Small intestine (tissue), 7 donors: ENCODE results near the gene GAS7. TPM values are rescaled to one million over a fixed set of nuclear protein-coding genes. Genes with fewer than 3 reads are reported as not detected.

ENCODE experiments used
- DNase-seq, 2 donors: peaks; one replicate each; pipeline versions ENCODE4 v3.0.0 to v3.0.0-alpha.2; 2013
- FAIRE-seq: peaks from 2 replicates; lab custom pipeline; 2012; peaks lifted over from hg19 to GRCh38; lab: Jason Lieb, UNC
- H3K27ac ChIP-seq, 3 donors: one replicate each; pipeline ENCODE4 v1.5.1; 2013; ENCODE audit warnings: low read length in 2 of 3, mild to moderate bottlenecking in 2 of 3, control low read depth in 1 of 3, inconsistent platforms in 1 of 3, low read depth in 1 of 3, moderate library complexity in 1 of 3
- H3K27me3 ChIP-seq, 3 donors: one replicate each; pipeline ENCODE4 v1.6.1; 2013; ENCODE audit warnings: low read length in 3 of 3, inconsistent platforms in 1 of 3; ENCODE audit not compliant: control insufficient read depth in 3 of 3, insufficient read depth in 3 of 3
- H3K36me3 ChIP-seq, 3 donors: one replicate each; pipeline ENCODE4 v1.6.1; 2013; ENCODE audit warnings: low read length in 3 of 3, inconsistent platforms in 1 of 3, low read depth in 1 of 3, mild to moderate bottlenecking in 1 of 3, moderate library complexity in 1 of 3; ENCODE audit not compliant: control insufficient read depth in 3 of 3, insufficient read depth in 2 of 3
- H3K4me1 ChIP-seq, 3 donors: one replicate each; pipeline ENCODE4 v1.6.1; 2013; ENCODE audit warnings: low read length in 2 of 3, inconsistent platforms in 1 of 3, low read depth in 1 of 3, mild to moderate bottlenecking in 1 of 3, moderate library complexity in 1 of 3; ENCODE audit not compliant: control insufficient read depth in 3 of 3, insufficient read depth in 2 of 3
- H3K4me3 ChIP-seq, 3 donors: one replicate each; pipeline ENCODE4 v1.5.1; 2013; ENCODE audit warnings: low read length in 3 of 3, control low read depth in 1 of 3, inconsistent platforms in 1 of 3, low read depth in 1 of 3, mild to moderate bottlenecking in 1 of 3, moderate library complexity in 1 of 3
- H3K9me3 ChIP-seq, 2 donors: one replicate each; pipeline ENCODE4 v1.6.1; 2013; ENCODE audit warnings: low read depth in 1 of 2, low read length in 1 of 2; ENCODE audit not compliant: control insufficient read depth in 2 of 2, insufficient read depth in 1 of 2
- WGBS, 3 donors: extraction: QIAGEN DNeasy Blood & Tissue Kit; methylation state at CpG; one replicate each; pipeline ENCODE4 v1.1.7; 2013; 5-methylcytosine and 5-hydroxymethylcytosine counted together
- polyA plus RNA-seq, 4 donors: library from polyadenylated mRNA; stranded (reverse) in 3 of 4; unstranded in 1 of 4; fragments of 200-250 nt in 3 of 4; fragments of 120-200 nt in 1 of 4; gene quantifications; one replicate each; pipeline versions ENCODE4 v1.2.1 to v1.2.3, GENCODE V29; 2013
- donor health status: healthy with polysubstance abuse.
- donor health status: control.
- donor health status: control.
- donor health status: Bipolar disorder and iron deficiency.
- donor health status: healthy.

The GAS7 gene
- polyA plus RNA-seq, 4 donors: 1.1 to 14.9 (median 5.9) TPM

GRCh38 chr17:10001306-10001873, 197.0 kb downstream of the GAS7 start:
- no peaks in the 10 kb centered on the region for H3K27me3 ChIP-seq
- WGBS, 3 donors: 62 to 74% (median 71%) methylated on average over 6 of the region's 6 CpGs
- no peaks in the 10 kb centered on the region for H3K4me1 ChIP-seq
- no peak overlapping the region for H3K27ac ChIP-seq
- FAIRE-seq (no peak), DNase-seq (no peak)
- no peaks in the 10 kb centered on the region for H3K9me3 ChIP-seq
- H3K4me3 ChIP-seq: no peak overlapping the region
- no peaks in the 10 kb centered on the region for H3K36me3 ChIP-seq

GRCh38 chr17:9999919-10000695, 198.3 kb downstream of the GAS7 start:
- H3K27me3 ChIP-seq: no peaks in the 10 kb centered on the region
- H3K4me3 ChIP-seq: no peak overlapping the region
- H3K27ac ChIP-seq: no peak overlapping the region
- no peaks in the 10 kb centered on the region for H3K4me1 ChIP-seq
- DNase-seq (no peak), FAIRE-seq (no peak)
- WGBS, 3 donors: 68 to 75% (median 71%) methylated on average over 9 of the region's 9 CpGs
- no peaks in the 10 kb centered on the region for H3K9me3 ChIP-seq
- no peaks in the 10 kb centered on the region for H3K36me3 ChIP-seq

DNA sequence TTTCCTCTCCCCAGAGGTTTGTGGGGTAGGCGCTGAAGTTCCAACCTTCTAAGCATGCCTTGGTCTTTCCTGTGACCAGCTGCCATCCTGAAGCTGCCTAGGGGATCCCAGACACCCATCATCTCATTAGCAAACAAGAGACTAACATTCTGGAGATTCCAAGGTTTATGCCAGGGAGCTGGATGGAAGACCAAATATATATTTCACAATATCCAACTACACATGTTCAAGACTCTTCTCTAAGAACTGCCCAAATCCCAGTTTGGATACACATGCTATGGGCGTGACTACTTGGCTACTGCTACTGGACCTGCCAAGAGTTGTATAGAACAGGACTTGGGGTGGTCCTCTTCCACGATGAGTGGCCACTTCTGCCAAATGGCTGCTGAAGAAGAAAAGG, 200.3 kb downstream of the GAS7 start:
- Histone ChIP-seq H3K27ac (no peak overlapping the region), H3K9me3 (no peaks in the 10 kb centered on the region), H3K27me3 (no peaks in the 10 kb centered on the region), H3K4me3 (no peak overlapping the region), H3K36me3 (no peaks in the 10 kb centered on the region), H3K4me1 (no peaks in the 10 kb centered on the region)
- FAIRE-seq (no peak), DNase-seq (no peak)
- WGBS, 3 donors: 62 to 83% (median 75%) methylated on average over 3 of the region's 3 CpGs

- Histone ChIP-seq H3K9me3 (no peaks in the 10 kb centered on the region), H3K4me3 (no peak overlapping the region), H3K27ac (no peak overlapping the region), H3K36me3 (no peaks in the 10 kb centered on the region), H3K27me3 (no peaks in the 10 kb centered on the region), H3K4me1 (no peaks in the 10 kb centered on the region)
- DNase-seq (no peak), FAIRE-seq (no peak)
- 62 to 82% (median 70%) methylated on average over 4 of the region's 4 CpGs for WGBS, 3 donors
Observed at GRCh38 chr17:9994761-9995160, 203.6 kb downstream of the GAS7 start.

GRCh38 chr17:9991796-9992195, 206.6 kb downstream of the GAS7 start:
- Histone ChIP-seq H3K4me3 (no peak overlapping the region), H3K9me3 (no peaks in the 10 kb centered on the region), H3K27ac (no peak overlapping the region), H3K4me1 (no peaks in the 10 kb centered on the region), H3K27me3 (no peaks in the 10 kb centered on the region), H3K36me3 (no peaks in the 10 kb centered on the region)
- DNase-seq: no peak
- FAIRE-seq: no peak
- WGBS, 3 donors: 90 to 93% (median 91%) methylated on average over 7 of the region's 7 CpGs

- FAIRE-seq (no peak), DNase-seq (no peak)
- 80 to 90% (median 86%) methylated on average over 7 of the region's 7 CpGs for WGBS, 3 donors
Observed at GRCh38 chr17:9991351-9991750, 207.1 kb downstream of the GAS7 start.

GRCh38 chr17:9987779-9988585, 210.4 kb downstream of the GAS7 start:
- no peaks in the 10 kb centered on the region for H3K36me3 ChIP-seq
- DNase-seq (peak; percentile 19 to 62), FAIRE-seq (no peak)
- H3K4me1 ChIP-seq: no peaks in the 10 kb centered on the region
- H3K4me3 ChIP-seq: no peak overlapping the region
- no peak overlapping the region for H3K27ac ChIP-seq
- no peaks in the 10 kb centered on the region for H3K9me3 ChIP-seq
- WGBS, 3 donors: 55 to 59% (median 55%) methylated on average over 7 of the region's 7 CpGs
- H3K27me3 ChIP-seq: no peaks in the 10 kb centered on the region

More at GRCh38 chr17:9991351-9991750, 207.1 kb downstream of the GAS7 start:
- no peak overlapping the region for H3K4me3 ChIP-seq
- no peaks in the 10 kb centered on the region for H3K27me3 ChIP-seq
- H3K4me1 ChIP-seq: no peaks in the 10 kb centered on the region
- no peak overlapping the region for H3K27ac ChIP-seq
- no peaks in the 10 kb centered on the region for H3K9me3 ChIP-seq
- H3K36me3 ChIP-seq: no peaks in the 10 kb centered on the region

DNA sequence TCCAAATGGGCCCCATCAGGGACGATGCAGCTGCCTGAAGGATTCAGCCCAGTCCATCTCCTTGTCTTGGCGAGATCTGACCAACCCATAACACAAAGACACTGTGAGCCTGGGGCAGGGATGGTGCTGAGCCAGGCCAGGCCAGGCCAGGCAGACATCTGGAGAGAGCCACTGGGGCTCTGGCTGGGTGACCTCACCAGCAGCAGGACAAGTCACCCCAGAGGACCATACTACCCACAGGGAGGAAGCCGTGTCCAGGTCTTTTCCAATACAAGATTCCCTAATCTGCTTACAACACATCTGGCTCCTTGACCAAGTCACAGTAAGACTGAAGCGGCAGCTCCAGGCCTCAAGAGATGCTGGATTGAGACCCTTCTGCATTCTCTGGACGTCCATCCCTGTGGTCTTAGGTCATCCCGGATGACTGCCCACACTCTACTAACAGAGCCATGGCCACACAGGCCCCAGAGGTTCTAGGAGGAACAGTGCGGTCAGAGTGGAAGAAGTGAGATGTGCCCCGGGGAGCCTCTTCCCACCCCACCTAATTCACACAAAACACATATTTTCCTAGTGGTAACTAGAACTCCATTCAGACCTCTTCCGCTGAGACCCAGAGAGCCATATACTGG, 211.5 kb downstream of the GAS7 start:
- H3K27me3 ChIP-seq: no peaks in the 10 kb centered on the region
- no peak for FAIRE-seq
- no peak overlapping the region for H3K27ac ChIP-seq
- DNase-seq: no peak
- no peaks in the 10 kb centered on the region for H3K9me3 ChIP-seq
- whole genome bisulfite sequencing, 3 donors: 75 to 80% (median 76%) methylated on average over 9 of the region's 9 CpGs
- no peaks in the 10 kb centered on the region for H3K36me3 ChIP-seq
- no peaks in the 10 kb centered on the region for H3K4me1 ChIP-seq
- H3K4me3 ChIP-seq: no peak overlapping the region
